Measurements from ENCODE around the gene KLHL17.

The KLHL17 gene

DNA sequence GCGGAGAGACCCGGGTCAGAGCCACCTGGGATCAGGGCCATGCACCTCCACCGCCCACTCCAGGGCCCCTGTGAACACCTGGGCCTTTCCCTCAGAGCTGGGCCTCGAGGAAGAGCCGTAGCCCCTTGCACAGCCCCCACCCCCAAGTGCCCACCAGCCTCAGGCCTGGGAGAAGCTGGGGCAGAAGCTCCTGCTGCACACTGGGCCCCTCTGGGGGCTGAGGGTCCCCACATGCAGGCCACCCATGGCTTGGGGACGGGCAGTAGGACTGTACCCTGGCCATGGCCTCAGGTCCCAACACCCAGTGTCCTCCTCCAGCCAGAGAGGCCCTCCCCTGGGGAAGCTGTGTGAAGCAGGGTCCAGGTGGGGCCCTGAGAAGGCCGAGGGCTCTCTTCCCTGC lies 7.8 kb upstream of the KLHL17 start:
- DNase-seq = no peak

DNA sequence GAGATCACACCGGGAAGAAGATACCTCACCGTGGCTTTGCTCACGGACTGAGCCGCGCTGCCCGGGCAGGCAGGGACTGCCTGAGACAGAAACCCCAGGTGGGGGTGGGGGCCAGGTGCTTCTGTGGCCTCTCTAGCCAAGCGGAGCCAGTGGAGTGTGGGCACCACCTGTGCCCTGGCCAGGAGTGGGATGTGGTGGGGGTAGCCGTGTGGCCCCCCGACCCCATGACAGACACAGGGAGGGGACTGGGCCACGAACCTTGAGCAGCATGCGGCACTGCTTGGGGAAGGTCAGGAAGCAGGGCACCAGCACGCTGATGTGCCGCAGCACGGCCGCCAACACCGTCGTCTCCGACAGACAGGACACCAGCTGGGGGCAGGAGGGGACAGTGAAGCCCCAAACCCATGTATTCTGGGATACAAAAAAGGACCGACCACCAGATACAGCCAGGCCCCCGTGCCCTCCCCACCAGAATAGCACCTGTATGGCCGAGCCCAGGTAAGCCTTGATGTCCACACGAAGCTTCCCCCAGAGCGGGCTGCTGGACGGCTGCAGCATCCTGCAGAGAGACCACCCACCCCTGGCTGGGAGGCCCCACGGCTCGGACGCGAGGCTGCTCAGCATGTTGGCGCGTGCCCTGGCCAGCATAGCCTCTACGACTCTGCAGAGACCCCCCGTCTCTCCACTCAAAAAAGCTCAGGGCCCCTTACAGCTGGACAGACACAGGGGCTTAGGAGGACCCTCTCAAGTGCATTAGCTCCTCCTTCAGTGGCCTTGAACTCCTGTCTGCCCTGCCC lies 6.7 kb upstream of the KLHL17 start:
- no peak for DNase-seq

GRCh38 chr1:954927-955326 lies 5.5 kb upstream of the KLHL17 start:
- no peak for DNase-seq

DNA sequence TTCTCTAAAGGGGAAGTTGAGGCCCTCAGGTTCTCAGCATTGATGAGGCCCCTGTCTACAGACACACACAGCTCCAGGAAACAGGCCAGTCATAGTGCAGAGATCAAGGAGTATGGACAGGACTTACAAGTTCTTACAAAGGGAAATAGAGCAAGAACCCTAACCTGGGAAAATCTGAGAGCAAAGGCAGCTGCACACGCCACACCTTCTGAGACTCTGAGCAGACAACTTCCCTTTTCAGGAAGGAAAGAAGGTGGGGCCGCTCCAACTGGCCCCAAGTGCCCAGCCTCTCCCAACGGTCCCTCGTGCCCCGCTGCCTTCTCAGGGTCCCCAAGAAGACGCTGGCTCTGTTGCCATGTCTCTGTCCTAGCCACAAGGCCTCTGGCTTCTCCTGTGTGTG lies 4.9 kb upstream of the KLHL17 start:
- no peak for DNase-seq

DNA sequence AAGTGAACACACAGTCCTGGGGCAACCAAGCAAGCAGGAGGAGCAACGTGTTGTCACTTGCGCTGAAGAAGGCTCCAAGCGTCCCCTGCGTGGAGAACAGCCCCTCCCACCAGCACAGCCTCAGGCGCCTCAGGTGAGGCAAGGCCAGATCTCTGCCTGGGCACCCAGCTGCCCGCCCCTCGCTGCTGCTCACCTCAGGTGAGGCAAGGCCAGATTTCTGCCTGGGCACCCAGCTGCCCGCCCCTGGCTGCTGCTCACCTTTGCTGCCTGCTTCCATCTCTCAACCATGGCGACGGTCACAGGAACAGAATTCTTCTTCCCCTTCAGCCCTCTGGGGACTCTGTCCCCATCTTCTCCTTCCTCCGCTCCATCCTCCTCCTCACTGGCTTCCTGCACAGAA lies 3.7 kb upstream of the KLHL17 start:
- DNase-seq = no peak

- peak; percentile 54 for DNase-seq
Observed at GRCh38 chr1:958823-959730, 1.3 kb upstream of the KLHL17 start, which contains the start of gene NOC2L. Gene NOC2L (minus strand): TSS chr1:959256. CDS start chr1:959240, 16 bp downstream.

GRCh38 chr1:959731-960362 lies 537 bp upstream of the KLHL17 start:
- no peak for DNase-seq

- no peak for DNase-seq
Observed at GRCh38 chr1:961132-961669, 817 bp downstream of the KLHL17 start.

- no peak for DNase-seq
Observed at GRCh38 chr1:962381-963300, 2.3 kb downstream of the KLHL17 start.

- no peak for DNase-seq
Observed at GRCh38 chr1:963301-963651, 2.9 kb downstream of the KLHL17 start.

DNA sequence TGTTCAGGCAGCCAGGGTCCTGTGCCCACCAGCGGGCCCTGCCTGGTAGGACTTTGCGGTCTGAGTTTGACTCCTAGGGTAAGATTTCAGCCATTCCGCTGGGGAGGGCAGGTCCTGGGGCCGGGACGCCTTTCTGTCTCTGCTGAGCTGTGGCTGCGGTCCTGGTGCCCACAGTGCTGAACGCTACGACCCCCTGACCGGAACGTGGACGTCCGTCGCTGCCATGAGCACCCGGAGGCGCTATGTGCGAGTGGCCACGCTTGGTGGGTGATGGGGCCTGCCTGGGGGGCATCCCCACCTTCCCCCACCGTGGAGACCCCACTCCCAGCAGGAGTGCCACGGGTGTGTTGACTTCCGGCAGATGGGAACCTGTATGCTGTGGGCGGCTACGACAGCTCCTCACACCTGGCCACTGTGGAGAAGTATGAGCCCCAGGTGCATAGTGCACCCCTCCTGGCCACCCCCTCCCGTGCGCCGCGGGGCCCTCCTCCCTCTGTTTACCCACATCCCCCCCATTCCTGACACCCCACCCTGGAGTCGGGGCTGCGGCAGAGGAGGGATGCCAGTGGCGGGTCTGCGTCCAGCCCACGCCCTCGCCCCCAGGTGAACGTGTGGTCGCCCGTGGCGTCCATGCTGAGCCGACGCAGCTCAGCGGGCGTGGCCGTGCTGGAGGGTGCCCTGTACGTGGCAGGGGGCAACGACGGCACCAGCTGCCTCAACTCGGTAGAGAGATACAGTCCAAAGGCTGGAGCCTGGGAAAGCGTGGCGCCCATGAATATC lies 3.6 kb downstream of the KLHL17 start:
- DNase-seq = no peak

GRCh38 chr1:964691-965525 lies 4.5 kb downstream of the KLHL17 start:
- DNase-seq = no peak

GRCh38 chr1:965526-966134 lies 5.2 kb downstream of the KLHL17 start:
- DNase-seq = no peak

DNA sequence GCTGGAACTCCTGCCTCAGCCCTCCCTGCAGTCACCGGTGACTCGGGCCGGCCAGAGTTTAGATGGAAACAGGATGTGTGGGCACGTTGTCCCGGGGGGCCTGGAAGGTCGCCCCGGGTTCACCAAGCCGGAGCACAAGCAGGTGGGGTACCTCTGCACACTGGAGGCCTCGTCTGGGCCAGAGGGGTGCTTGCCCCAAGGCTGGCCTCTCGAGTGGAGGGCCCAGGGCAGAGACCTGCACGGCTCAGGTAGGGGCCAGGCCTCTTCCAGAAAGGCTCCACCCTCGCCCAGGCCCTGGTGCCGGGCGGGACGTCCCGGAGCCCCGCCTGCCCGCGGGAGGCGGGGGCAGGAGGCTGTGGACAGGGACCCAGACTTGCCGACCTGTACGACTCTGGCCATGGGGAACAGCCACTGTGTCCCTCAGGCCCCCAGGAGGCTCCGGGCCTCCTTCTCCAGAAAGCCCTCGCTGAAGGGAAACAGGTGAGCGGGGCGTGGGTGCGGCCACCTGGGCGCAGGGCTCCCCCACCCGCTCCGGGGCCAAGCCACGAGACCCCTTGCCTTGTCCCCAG lies 5.8 kb downstream of the KLHL17 start, which contains the start of gene PLEKHN1:
TSS of gene PLEKHN1 (plus strand) at position 348 of the 569 bp plus-strand sequence. CDS start at position 398, 50 bp downstream.
- no peak for DNase-seq

GRCh38 chr1:966704-967300 lies 6.4 kb downstream of the KLHL17 start:
- no peak for DNase-seq

- DNase-seq = no peak
Observed at GRCh38 chr1:967466-968343, 7.3 kb downstream of the KLHL17 start.

- no peak for DNase-seq
Observed at GRCh38 chr1:969260-969855, 9.0 kb downstream of the KLHL17 start.
